ENCODE data around the gene RNF183.

- TF ChIP-seq CTCF (conservative IDR thresholded peaks at IDR 0.05; ENCODE audit: low read depth, low read length) = no peak
- TF ChIP-seq POLR2A (IDR thresholded peaks at IDR 0.05; ENCODE audit: low read depth, low read length) = no peak
- TF ChIP-seq MXI1 (IDR thresholded peaks at IDR 0.05; ENCODE audit: borderline replicate concordance, low read depth, low read length) = no peak
- no peak for TF ChIP-seq RAD21 (IDR thresholded peaks at IDR 0.05; ENCODE audit: low read length)
- no peak for TF ChIP-seq RFX5 (IDR thresholded peaks at IDR 0.05; ENCODE audit: low read depth, low read length)
- TF ChIP-seq CEBPB (IDR thresholded peaks at IDR 0.05; ENCODE audit: low read depth, low read length) = no peak
Observed at GRCh38 chr9:113278840-113279239, 24.3 kb downstream of the RNF183 start.
